Measurements from ENCODE around the gene CPNE4.
"Not testable (repeated sequence)": the region's sequence is repeated elsewhere in the genome, so short reads cannot be mapped to it uniquely, and the experiment has no call there.

GRCh38 chr3:131885871-131886270 lies 148.9 kb downstream of the CPNE4 start:
- TF ChIP-seq, protein P1, sequence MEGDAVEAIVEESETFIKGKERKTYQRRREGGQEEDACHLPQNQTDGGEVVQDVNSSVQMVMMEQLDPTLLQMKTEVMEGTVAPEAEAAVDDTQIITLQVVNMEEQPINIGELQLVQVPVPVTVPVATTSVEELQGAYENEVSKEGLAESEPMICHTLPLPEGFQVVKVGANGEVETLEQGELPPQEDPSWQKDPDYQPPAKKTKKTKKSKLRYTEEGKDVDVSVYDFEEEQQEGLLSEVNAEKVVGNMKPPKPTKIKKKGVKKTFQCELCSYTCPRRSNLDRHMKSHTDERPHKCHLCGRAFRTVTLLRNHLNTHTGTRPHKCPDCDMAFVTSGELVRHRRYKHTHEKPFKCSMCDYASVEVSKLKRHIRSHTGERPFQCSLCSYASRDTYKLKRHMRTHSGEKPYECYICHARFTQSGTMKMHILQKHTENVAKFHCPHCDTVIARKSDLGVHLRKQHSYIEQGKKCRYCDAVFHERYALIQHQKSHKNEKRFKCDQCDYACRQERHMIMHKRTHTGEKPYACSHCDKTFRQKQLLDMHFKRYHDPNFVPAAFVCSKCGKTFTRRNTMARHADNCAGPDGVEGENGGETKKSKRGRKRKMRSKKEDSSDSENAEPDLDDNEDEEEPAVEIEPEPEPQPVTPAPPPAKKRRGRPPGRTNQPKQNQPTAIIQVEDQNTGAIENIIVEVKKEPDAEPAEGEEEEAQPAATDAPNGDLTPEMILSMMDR (IDR thresholded peaks at IDR 0.05) = not testable (repeated sequence)
- TF ChIP-seq POLR2A (IDR thresholded peaks at IDR 0.05; ENCODE audit: low read depth) = not testable (repeated sequence)
